RWPE1 (cell line): ENCODE measurements around the gene MICALL2.

Source experiments
- CTCF ChIA-PET: fragments of 350-600 bp; sonication (Branson Sonifier 250); formaldehyde crosslinking; extraction: SDS; loops from one replicate; lab custom pipeline; 2021; lab: Yijun Ruan, JAX
- POLR2A ChIA-PET: fragments of 400-600 bp; formaldehyde crosslinking; extraction: SDS; loops from one replicate; lab custom pipeline; 2020; ENCODE audit warnings: antibody characterized with exemption; ENCODE audit not compliant: low non-redundant PET; lab: Yijun Ruan, JAX
- DNase-seq: peaks from one replicate; pipeline ENCODE4 v3.0.0; 2012; ENCODE audit warnings: low spot score
- H3K27ac ChIP-seq: fragments of 450-650 bp; 2 replicates; pipeline ENCODE4 v1.5.1; 2017
- TF ChIP-seq, protein P1 (sequence below): fragments of 450-650 bp; conservative IDR thresholded peaks from 2 replicates; pipeline ENCODE4 v1.5.1; 2017; ENCODE audit warnings: low read depth, mild to moderate bottlenecking

The MICALL2 gene

DNA sequence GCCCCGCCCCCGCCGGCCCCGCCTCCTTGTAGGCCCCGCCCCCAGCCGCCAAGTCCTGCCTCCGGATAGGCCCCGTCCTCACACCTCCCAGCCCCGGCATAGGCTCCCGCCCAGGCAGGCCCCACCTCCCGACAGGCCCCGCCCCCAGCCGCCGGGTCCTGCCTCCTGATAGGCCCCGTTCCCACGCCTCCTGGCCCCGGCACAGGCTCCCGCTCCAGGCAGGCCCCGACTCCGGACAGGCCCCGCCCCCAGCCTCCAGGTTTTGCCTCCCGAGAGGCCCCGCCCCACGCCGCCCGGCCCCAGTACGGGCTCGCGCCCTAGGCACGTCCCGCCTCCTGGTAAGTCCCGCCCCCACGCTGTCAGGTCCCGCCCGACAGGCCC is 232 bp upstream of the MICALL2 start:
- TF ChIP-seq, protein P1, sequence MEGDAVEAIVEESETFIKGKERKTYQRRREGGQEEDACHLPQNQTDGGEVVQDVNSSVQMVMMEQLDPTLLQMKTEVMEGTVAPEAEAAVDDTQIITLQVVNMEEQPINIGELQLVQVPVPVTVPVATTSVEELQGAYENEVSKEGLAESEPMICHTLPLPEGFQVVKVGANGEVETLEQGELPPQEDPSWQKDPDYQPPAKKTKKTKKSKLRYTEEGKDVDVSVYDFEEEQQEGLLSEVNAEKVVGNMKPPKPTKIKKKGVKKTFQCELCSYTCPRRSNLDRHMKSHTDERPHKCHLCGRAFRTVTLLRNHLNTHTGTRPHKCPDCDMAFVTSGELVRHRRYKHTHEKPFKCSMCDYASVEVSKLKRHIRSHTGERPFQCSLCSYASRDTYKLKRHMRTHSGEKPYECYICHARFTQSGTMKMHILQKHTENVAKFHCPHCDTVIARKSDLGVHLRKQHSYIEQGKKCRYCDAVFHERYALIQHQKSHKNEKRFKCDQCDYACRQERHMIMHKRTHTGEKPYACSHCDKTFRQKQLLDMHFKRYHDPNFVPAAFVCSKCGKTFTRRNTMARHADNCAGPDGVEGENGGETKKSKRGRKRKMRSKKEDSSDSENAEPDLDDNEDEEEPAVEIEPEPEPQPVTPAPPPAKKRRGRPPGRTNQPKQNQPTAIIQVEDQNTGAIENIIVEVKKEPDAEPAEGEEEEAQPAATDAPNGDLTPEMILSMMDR: no peak
- POLR2A ChIA-PET: no interaction called here
- CTCF ChIA-PET: interaction anchor here (1.9 kb wide), 1 partner anchor 14 kb away, joined by 8 read pairs; no protein-coding TSS in a partner anchor
- DNase-seq: peak; percentile 100
- peak overlapping the region; percentile 94 for H3K27ac ChIP-seq

DNA sequence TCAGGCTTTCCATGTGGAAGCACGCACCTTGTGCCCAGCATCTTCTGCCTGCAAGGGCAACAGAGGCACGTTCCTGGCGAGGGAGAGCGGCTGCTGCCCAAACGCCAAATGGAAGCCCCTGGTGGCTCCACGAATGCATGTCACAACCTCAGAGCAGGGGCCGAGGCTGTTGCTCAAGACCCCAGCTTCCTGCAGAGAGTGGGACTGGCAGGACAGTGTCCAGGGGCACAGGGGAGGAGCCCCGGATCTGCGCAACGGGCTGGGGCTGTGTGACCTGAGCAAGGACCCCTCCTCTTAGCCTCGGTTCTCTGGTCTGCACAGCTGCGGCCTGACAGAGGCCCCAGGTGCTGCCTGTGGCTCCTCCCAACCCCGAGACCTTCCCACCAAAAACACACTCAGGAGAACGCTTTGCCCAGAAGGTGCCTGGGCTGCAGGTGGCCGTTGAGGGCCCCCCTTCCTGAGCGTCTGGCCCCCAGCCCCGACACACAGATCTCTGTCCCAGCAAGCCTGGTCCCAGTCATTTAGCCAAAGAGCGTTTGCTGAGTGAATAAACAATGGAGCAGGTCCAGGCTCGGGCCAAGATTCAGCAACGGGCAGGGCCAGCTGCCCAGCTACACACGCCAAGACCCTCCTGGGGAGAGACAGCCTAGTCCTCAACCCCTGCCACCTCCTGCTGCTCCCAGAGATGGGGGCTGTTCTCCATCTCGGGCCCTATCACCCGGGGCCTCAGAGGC is 1.2 kb downstream of the MICALL2 start:
- peak overlapping the region; percentile 94 for H3K27ac ChIP-seq
- POLR2A ChIA-PET: interaction anchor here (0.5 kb wide), 2 partner anchors 61 to 75 kb away, joined by 3 to 5 read pairs; no protein-coding TSS in a partner anchor
- CTCF ChIA-PET: interaction anchor here (0.6 to 1.9 kb wide), 4 partner anchors 16 to 123 kb away, joined by 3 to 8 read pairs (median 4); no protein-coding TSS in a partner anchor
- TF ChIP-seq, protein P1: no peak
- no peak for DNase-seq

DNA sequence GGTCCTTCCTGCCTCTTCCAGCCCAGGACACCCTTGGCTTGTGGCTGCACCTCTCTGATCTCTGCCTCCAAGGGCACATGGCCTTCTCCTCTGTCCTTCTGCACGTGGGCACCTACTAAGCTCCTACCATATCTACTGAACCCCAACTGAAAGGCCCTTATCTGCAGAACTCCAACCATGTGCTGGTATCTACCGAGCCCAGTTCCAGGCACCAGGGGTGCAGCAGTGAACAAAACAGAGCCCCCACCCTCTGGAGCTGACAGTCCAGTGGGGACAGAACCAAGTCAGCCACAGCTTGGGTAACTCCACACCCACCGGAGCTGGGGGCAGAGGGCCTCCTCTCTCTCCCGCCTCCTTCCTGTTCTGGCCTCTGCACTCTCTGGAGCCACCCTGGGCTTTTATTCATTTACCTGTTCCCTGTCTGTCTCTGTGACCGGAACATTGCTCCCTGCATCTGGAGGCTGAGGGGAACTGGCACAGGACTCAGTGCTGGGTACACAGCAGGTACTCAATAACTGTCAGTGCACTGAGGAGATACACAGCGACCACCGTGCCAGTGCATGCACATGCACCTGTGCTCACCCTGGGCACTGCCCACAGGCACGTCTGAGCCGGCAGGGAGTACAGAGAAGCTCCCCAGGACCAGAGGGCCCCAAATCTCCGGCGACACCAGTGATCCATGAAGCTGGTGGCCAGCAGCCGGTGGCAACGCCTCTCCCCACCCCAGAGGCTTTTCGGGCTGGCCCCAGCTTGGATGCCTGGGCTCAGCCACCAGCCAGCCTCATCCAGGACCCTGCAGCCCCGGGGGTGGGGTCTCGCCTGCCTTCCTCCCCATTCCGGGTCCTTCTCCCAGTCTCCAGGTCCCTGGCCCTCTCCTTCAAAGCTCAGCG is 2.0 kb downstream of the MICALL2 start:
- ChIA-PET POLR2A (interaction anchor here (0.6 kb wide), 1 partner anchor 17 kb away, joined by 3 read pairs; no protein-coding TSS in a partner anchor), CTCF (interaction anchor here (0.6 to 0.9 kb wide), 3 partner anchors 18 to 124 kb away, joined by 3 to 4 read pairs (median 4); no protein-coding TSS in a partner anchor)
- peak overlapping the region; percentile 94 for H3K27ac ChIP-seq
- TF ChIP-seq, protein P1: no peak
- DNase-seq: no peak

DNA sequence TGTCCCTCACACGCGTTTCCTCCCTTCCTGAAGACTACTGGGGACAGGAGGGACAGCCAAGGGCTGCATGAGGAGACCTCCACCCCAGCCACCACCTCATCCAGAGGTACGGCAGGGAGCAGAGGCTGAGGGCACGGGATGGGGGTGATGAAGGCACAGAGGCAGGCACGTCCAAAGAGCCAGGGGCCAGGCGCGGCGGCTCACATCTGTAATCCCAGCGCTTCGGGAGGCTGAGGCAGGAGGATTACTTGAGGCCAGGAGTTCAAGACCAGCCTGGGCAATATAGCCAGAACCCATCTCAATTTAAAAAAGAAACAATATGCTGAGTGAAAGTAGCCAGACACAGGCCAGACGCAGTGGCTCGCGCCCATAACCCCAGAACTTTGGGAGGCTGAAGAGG is 3.3 kb downstream of the MICALL2 start:
- H3K27ac ChIP-seq: peak overlapping the region; percentile 94
- TF ChIP-seq, protein P1: no peak
- ChIA-PET POLR2A (no interaction called here), CTCF (interaction anchor here (1.9 kb wide), 1 partner anchor 23 kb away, joined by 6 read pairs; no protein-coding TSS in a partner anchor)
- no peak for DNase-seq

DNA sequence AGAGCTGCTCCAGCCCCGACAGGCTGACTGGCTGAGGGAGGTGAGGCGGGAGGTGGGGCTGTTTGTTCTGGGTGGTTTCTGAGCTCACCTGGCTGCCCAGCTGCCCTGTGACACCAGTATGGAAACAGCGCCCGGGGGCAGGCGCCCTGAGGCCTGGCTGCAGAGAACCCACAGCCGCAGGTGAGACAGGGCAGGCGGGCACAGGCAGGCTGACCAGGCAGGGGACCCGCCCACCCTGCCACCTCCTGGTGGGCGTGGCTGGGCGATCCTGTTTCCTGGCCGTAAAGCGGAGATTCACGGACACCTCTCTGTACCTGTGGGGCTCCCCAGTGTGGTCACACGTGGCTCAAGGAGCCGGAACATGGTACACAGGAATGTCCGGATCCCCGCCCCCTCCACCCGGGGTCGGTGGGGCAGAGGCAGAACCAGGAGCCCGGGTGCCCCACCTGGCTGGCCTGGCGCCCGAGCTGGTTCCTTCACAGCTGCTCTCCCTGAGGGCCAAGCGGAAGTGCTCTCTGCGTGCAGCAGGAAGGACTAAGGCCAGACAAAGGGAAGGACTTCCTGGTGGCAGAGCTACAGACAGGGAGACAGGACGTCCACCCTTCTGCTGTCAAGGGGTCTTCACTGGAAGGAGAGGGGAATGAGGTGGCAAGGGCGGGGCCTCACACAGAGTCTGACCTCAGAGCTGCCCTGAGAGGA is 3.9 kb downstream of the MICALL2 start:
- TF ChIP-seq, protein P1: no peak
- ChIA-PET CTCF (interaction anchor here (1.9 kb wide), 1 partner anchor 23 kb away, joined by 6 read pairs; no protein-coding TSS in a partner anchor), POLR2A (no interaction called here)
- DNase-seq: peak; percentile 87
- peak overlapping the region; percentile 94 for H3K27ac ChIP-seq

DNA sequence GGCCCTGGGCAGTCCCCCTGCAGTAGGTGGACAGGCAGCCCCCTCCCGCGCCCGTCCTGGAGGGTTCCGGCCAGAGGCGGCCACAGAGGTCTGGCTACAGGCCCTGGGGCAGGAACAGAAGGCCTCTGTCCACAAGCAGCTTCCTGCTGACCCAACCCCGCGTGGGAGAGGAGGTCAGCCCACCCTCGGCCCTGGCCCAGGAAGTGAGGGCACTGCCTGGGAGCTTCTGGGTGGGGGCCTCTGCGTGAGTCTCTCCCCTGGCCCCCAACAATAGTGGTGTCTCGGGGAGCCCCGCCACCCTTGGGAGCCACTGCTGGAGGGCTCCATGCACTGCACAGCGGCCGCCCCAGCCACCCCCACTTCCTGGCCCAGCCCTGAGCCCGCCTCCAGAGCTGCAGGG is 4.7 kb downstream of the MICALL2 start:
- ChIA-PET POLR2A (no interaction called here), CTCF (interaction anchor here (1.9 kb wide), 1 partner anchor 22 kb away, joined by 6 read pairs; no protein-coding TSS in a partner anchor)
- peak overlapping the region; percentile 94 for H3K27ac ChIP-seq
- TF ChIP-seq, protein P1: no peak
- DNase-seq: no peak
